Heart right ventricle (tissue), 16 donors: Measurements from ENCODE around the gene ALDH1A2. TPM values are rescaled to one million over a fixed set of nuclear protein-coding genes. Genes with fewer than 3 reads are reported as not detected.

Source experiments
- ATAC-seq, 8 donors: fragments of 200-7000 bp; cut with Tn5 transposase; one replicate each; pipeline ENCODE4 v1.9.1; 2020; ENCODE audit warnings: mild to moderate bottlenecking in 8 of 8, moderate library complexity in 8 of 8, moderate number of reproducible peaks in 1 of 8
- DNase-seq, 2 donors: peaks; one replicate each; pipeline ENCODE4 v3.0.0-alpha.2; 2020
- H3K27ac ChIP-seq, 10 donors: fragments of 200-600 bp; sonication (generic) in 2 of 10; one replicate each; pipeline versions ENCODE4 v1.5.0 to v1.8.0; 2020 to 2022; ENCODE audit warnings: mild to moderate bottlenecking in 3 of 10
- H3K27me3 ChIP-seq, 7 donors: fragments of 200-600 bp; one replicate each; pipeline ENCODE4 v1.8.0; 2021 to 2022; ENCODE audit warnings: mild to moderate bottlenecking in 2 of 7
- H3K36me3 ChIP-seq, 9 donors: fragments of 200-600 bp; sonication (generic) in 1 of 9; one replicate each; pipeline versions ENCODE4 v1.5.0 to v1.8.0; 2020 to 2022; ENCODE audit warnings: mild to moderate bottlenecking in 2 of 9
- H3K4me1 ChIP-seq, 9 donors: fragments of 200-600 bp; sonication (generic) in 1 of 9; one replicate each; pipeline versions ENCODE4 v1.5.0 to v1.8.0; 2020 to 2022; ENCODE audit warnings: mild to moderate bottlenecking in 4 of 9
- H3K4me3 ChIP-seq, 10 donors: fragments of 200-600 bp; sonication (generic) in 2 of 10; one replicate each; pipeline versions ENCODE4 v1.5.0 to v1.8.0; 2020 to 2022; ENCODE audit warnings: mild to moderate bottlenecking in 7 of 10, moderate library complexity in 2 of 10
- H3K9me3 ChIP-seq, 11 donors: fragments of 200-600 bp in 10 of 11; sonication (generic) in 2 of 11; one replicate each; pipeline versions ENCODE4 v1.5.0 to v1.8.0; 2013 to 2022; ENCODE audit warnings: mild to moderate bottlenecking in 2 of 11, control low read depth in 1 of 11, moderate library complexity in 1 of 11
- WGBS, 2 donors: extraction: QIAGEN DNeasy Blood & Tissue Kit; methylation state at CpG; one replicate each; pipeline ENCODE4 v1.1.7; 2013; ENCODE audit warnings: inconsistent platforms in 1 of 2; 5-methylcytosine and 5-hydroxymethylcytosine counted together
- intact Hi-C, 10 donors: fragments of 100-400 bp; cut with DNase I; formaldehyde crosslinking; loops; one replicate each; pipeline versions ENCODE4 v1.11.1 to v1.14.2; 2022
- polyA plus RNA-seq, 2 donors: library from polyadenylated mRNA; stranded (reverse); fragments of 200-250 nt; gene quantifications; one replicate each; pipeline ENCODE4 v1.2.3, GENCODE V29; 2013
- total RNA-seq, 10 donors: library from RNA; stranded (reverse); fragmentation: NEBNext Ultra II Directional in 3 of 10; extraction: Animal tissue kit (Norgen Biotek cat#: 25700) in 3 of 10; gene quantifications; one replicate each; pipeline versions ENCODE4 v1.2.1 to v1.2.4, GENCODE V29; 2021 to 2023
- TF ChIP-seq, protein P1 (sequence below), 9 donors: fragments of 200-600 bp; sonication (generic) in 2 of 9; IDR thresholded peaks; one replicate each; pipeline versions ENCODE4 v1.5.0 to v1.8.0; 2021 to 2022; ENCODE audit warnings: antibody characterized with exemption in 9 of 9, mild to moderate bottlenecking in 5 of 9, moderate library complexity in 1 of 9
- donor health status: Arrhythmogenic right ventricular cardiomyopathy.
- donor health status: ischemic (EF 13 %, LVEDD 7.1; RV severe dilation, severe dysfunction).
- donor health status: healthy with polysubstance abuse.
- donor health status: DM: no; HTN: yes; CAD: no.
- donor health status: DM: no; HTN: no; CAD: no.
- donor health status: ischemic (EF 25% LVEDD 6.9; RV normal size, moderate dysfunction).
- donor health status: ischemic (EF 25% LVEDD 5.7; RV mildly dilated, moderate dysfunction).
- donor health status: healthy.
- donor health status: DM: yes; HTN: yes; CAD: no.
- donor health status: Ischemic cardiomyopathy.
- donor health status: ischemic (EF 35%, LVEDD 5.7; RV mildly dilated, moderate dysfunction).
- donor health status: nonischemic (EF 11% LVEDD 7.7; RV severe dilation, severe dysfunction).
- donor health status: DM: yes; HTN: yes; CAD: no.
- donor health status: PGD.
- donor health status: ischemic (EF 29% LVEDD 5.4; RV normal size, mild dysfunction).
- donor health status: nonischemic (EF 23%, LVEDD 6.1; RV moderate dilation, normal function).

The ALDH1A2 gene
- total and polyA plus RNA-seq, 12 donors, result 2.3 to 21.0 (median 9.8) TPM

DNA sequence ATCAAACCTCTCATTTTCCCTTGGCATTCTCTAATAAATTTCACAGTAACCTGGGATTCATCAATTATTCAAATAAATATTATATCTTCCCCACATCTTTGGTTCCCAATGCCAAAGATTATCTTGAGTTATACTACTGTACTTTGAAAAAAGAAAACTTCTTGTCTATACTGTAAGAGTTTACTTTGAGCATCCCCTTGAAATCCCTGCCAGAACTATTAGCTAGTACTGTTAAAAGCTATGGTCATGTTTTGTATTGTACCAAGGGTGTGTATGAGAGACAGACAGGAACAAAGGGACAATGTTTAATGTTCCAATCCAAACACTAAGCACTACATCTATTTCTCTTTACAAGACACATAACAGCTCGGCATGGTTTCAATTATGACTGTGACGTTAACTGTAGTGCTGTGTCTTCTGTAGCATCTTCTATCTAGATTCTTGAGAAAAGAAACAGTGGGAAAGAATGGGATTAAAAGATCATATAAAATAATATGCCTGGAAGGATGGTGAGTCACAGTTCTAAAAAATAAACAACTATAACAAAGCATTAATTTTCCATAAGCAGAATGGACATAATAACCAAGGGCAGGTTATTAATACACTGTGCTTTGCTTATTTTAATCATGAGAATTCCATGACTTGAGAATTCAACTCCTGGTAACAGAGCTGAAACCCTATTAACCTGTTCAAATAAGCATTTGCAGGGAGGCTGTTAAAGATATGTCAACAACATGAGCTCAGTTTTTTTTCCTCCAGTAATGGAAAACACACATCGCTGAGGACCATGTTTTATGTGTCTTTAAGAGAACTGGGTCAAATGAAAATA lies 71.1 kb downstream of the ALDH1A2 start:
- no peak for DNase-seq
- intact Hi-C loops, result no loop called here
- ATAC-seq, result no peak
- Histone ChIP-seq H3K27me3 (peaks cover 0 to 10% (median 0%) of the 10 kb centered on the region in 7 donors), H3K9me3 (peaks cover 0 to 10% (median 0%) of the 10 kb centered on the region in 11 donors), H3K4me1 (no peaks in the 10 kb centered on the region), H3K36me3 (peaks cover 0 to 20% (median 0%) of the 10 kb centered on the region in 9 donors), H3K4me3 (no peak overlapping the region), H3K27ac (no peak overlapping the region)
- TF ChIP-seq, protein P1, sequence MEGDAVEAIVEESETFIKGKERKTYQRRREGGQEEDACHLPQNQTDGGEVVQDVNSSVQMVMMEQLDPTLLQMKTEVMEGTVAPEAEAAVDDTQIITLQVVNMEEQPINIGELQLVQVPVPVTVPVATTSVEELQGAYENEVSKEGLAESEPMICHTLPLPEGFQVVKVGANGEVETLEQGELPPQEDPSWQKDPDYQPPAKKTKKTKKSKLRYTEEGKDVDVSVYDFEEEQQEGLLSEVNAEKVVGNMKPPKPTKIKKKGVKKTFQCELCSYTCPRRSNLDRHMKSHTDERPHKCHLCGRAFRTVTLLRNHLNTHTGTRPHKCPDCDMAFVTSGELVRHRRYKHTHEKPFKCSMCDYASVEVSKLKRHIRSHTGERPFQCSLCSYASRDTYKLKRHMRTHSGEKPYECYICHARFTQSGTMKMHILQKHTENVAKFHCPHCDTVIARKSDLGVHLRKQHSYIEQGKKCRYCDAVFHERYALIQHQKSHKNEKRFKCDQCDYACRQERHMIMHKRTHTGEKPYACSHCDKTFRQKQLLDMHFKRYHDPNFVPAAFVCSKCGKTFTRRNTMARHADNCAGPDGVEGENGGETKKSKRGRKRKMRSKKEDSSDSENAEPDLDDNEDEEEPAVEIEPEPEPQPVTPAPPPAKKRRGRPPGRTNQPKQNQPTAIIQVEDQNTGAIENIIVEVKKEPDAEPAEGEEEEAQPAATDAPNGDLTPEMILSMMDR (IDR thresholded peaks at IDR 0.05), result no peak
- 90 to 92% methylated on average over 3 of the region's 3 CpGs for WGBS, 2 donors

DNA sequence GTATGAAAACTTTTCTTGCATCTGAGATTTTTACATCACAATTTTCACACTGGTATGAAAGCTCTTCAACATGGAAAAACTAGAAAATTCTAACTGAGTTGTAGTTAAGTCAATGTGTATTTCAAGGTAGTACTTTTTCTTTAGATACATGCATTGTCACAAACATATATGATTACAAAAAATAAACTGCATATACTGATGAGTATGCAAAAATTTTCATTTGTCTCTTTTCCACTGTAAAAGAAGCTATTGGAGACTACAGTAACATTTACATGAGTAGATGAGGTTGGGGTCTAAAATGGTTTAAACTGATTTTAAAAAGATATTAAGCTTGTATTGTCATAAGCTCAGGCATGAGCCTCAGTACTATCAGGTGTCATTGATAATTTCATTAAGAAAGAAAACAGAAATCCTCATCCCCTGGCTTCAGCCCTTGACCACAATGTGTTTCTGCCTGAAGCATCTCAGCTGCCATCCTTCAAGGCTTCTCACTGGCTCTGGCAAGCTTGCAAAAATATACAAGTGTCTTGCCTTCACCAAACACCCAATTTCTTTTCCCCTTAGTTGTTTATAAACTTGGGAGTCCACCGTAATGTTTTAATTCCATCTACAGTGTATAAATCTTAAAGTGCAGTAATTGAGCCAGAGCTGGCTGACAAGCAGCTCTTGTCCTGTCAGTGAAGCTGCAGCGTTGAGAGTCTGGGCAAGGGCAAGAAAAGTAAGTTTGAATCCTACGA lies 71.9 kb downstream of the ALDH1A2 start:
- Histone ChIP-seq H3K27me3 (peaks cover 0 to 10% (median 0%) of the 10 kb centered on the region in 7 donors), H3K4me1 (no peaks in the 10 kb centered on the region), H3K4me3 (no peak overlapping the region), H3K36me3 (peaks cover 0 to 20% (median 0%) of the 10 kb centered on the region in 9 donors), H3K9me3 (peaks cover 0 to 1% (median 0%) of the 10 kb centered on the region in 11 donors), H3K27ac (no peak overlapping the region)
- DNase-seq, result no peak
- TF ChIP-seq, protein P1 (IDR thresholded peaks at IDR 0.05), result no peak
- intact Hi-C loops, result no loop called here
- 77 to 81% methylated on average over 3 of the region's 3 CpGs for WGBS, 2 donors
- ATAC-seq, result no peak

DNA sequence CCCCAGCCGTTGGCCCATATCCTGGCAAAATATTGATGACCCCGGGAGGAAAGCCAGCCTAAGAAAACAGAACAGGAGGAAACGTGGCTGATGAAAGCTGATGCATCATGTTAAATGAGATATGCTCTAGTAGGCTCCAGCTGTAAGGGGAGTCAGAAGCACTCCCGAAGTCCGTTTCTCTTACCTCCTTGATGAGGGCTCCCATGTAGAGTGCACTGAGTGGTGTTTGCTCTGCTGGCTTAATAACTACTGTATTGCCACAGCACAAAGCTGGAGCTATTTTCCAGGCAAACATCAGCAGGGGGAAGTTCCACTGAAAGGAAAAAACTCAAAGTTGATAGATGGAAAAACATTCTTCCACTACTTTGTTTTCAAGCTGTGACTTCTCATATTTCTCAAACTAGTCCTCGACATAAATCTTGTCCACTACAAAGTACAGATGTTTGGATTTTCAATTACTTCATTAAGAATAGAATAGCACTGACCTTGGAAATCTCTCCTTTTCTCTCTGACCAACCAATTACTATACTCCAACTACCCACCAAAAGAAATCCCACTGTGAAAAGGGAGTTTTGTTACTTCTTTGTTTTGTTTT lies 72.7 kb downstream of the ALDH1A2 start:
- H3K4me3 ChIP-seq, result no peak overlapping the region
- no peaks in the 10 kb centered on the region for H3K4me1 ChIP-seq
- peaks cover 0 to 5% (median 0%) of the 10 kb centered on the region in 7 donors for H3K27me3 ChIP-seq
- peaks cover 0 to 20% (median 0%) of the 10 kb centered on the region in 9 donors for H3K36me3 ChIP-seq
- no peak overlapping the region for H3K27ac ChIP-seq
- no peaks in the 10 kb centered on the region for H3K9me3 ChIP-seq
- DNase-seq (no peak), ATAC-seq (no peak)
- 75 to 79% methylated on average over 6 of the region's 6 CpGs for WGBS, 2 donors
- intact Hi-C loops, result no loop called here
- TF ChIP-seq, protein P1 (IDR thresholded peaks at IDR 0.05), result no peak

DNA sequence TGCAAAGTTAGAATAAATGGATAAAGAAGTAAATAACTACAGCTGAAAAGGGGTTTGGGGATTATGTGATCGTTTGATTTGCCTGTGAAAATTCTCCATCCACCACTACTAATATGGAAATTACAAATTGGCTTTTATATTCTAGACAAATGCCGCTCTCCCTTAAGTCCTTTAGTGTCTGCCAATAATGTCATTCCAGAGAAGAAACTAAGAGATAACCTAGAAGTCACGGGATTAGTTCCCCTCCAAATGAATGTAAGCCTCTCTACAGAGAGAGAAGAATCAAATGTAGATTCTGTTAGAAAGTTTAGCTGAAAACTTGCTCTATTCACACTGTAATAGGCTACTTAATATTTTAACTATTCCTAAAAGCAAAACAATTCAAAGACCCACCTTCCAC lies 92.0 kb downstream of the ALDH1A2 start:
- intact Hi-C loops, result no loop called here
- Histone ChIP-seq H3K9me3 (no peaks in the 10 kb centered on the region), H3K27ac (peak overlapping the region in 2 of 10 donors; percentile 8 to 46), H3K4me3 (no peak overlapping the region), H3K27me3 (no peaks in the 10 kb centered on the region), H3K36me3 (no peaks in the 10 kb centered on the region), H3K4me1 (peaks cover 0 to 18% (median 7%) of the 10 kb centered on the region in 9 donors)
- 60 to 62% methylated on average over 3 of the region's 3 CpGs for WGBS, 2 donors
- ATAC-seq (no peak), DNase-seq (no peak)
- TF ChIP-seq, protein P1 (IDR thresholded peaks at IDR 0.05), result no peak
